ENCODE data around the gene LARGE1.

- TF ChIP-seq EZH2 (IDR thresholded peaks at IDR 0.05; ENCODE audit: low read length, missing control alignments) (no peak), CTCF (conservative IDR thresholded peaks at IDR 0.05 in 1 of 2, IDR thresholded peaks at IDR 0.05 in 1 of 2; ENCODE audit: low read depth in 1 of 2, low read length in 2 of 2) (no peak)
Measured at GRCh38 chr22:33296941-33297340, 623.3 kb downstream of the LARGE1 start.

Measured in fibroblast of lung (primary cell).